Measurements from ENCODE around the gene NSDHL.

NSDHL gene

GRCh38 chrX:152913346-152913745, 82.5 kb downstream of the NSDHL start:
- DNase-seq (ENCODE audit: low read depth), result no peak

GRCh38 chrX:152913910-152914309, 83.0 kb downstream of the NSDHL start:
- DNase-seq (ENCODE audit: low read depth), result no peak

DNA sequence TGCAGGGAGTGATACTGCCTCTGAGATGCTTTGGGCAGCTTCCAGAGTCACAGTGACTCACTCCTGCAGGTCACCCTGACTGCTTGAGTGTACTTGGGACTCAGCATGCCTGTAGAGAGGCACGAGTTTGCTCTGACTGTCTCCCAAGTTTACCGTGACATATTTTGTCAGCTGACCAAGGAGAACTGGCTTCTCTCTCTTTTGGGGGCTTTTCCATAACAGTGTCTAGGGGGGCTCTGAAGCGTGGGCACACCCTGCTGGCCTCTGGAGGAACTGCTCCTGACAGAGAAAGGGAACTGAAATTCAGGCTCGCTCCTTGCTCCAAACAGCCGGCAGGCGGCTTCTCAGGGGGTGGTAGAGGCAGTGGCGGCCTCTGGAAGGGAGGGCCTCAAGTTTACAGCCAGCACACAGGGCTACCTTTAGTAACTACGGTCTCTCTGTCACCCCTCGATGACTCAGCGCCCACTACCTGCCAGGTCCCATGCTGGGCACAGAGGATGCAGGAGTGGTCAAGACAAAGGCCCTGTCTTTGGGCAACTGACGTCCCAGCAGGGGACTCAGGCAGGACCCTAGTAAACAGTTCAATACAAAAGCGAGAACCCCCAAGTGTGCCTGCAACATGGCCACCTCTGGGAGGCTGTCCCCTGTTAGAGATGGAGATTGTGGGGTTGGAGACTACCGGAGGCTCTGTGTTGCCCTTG, 84.8 kb downstream of the NSDHL start:
- peak; percentile 62 for DNase-seq (ENCODE audit: low read depth)

GRCh38 chrX:152917656-152918579, 87.1 kb downstream of the NSDHL start:
- DNase-seq (ENCODE audit: low read depth), result no peak

DNA sequence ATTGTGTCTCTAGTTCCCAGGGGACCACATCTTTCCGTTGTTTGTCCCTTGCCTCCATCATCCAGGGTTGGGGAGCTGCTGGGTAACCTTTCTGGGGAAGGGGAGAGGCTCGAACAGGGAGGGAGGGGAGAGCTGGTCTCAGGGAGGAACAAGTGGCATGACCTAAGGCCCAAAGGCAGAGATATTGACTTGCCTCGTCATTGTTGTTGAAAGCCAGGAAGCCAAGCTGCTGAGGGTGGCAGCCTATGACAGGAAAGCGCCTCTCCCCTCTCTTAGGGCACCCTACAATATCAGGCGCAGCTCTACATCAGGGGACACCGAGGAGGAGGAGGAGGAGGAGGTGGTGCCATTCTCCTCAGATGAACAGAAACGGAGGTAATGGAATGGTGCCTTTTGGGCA, 87.8 kb downstream of the NSDHL start:
- no peak for DNase-seq (ENCODE audit: low read depth)
